Heart left ventricle (tissue), 16 donors: Measurements from ENCODE around the gene CD300LF. TPM values are rescaled to one million over a fixed set of nuclear protein-coding genes. Genes with fewer than 3 reads are reported as not detected.

ENCODE experiments used
- ATAC-seq, 4 donors: fragments of 200-7000 bp; cut with Tn5 transposase; one replicate each; pipeline ENCODE4 v1.9.1; 2020 to 2022; ENCODE audit warnings: moderate library complexity in 4 of 4, mild to moderate bottlenecking in 3 of 4, moderate number of reproducible peaks in 1 of 4
- DNase-seq, 5 donors: peaks; one replicate each; pipeline ENCODE4 v3.0.0-alpha.2; 2020
- H3K27ac ChIP-seq, 12 donors: fragments of 200-600 bp; sonication (generic) in 4 of 12; one replicate each; pipeline versions ENCODE4 v1.5.0 to v1.8.0; 2016 to 2022; ENCODE audit warnings: mild to moderate bottlenecking in 2 of 12
- H3K27me3 ChIP-seq, 9 donors: fragments of 200-600 bp; sonication (generic) in 2 of 9; one replicate each; pipeline versions ENCODE4 v1.5.1 to v1.8.0; 2016 to 2022; ENCODE audit warnings: mild to moderate bottlenecking in 3 of 9
- H3K36me3 ChIP-seq, 9 donors: fragments of 200-600 bp; sonication (generic) in 2 of 9; one replicate each; pipeline versions ENCODE4 v1.5.0 to v1.8.0; 2018 to 2022; ENCODE audit warnings: mild to moderate bottlenecking in 2 of 9
- H3K4me1 ChIP-seq, 12 donors: fragments of 200-600 bp; sonication (generic) in 4 of 12; one replicate each; pipeline versions ENCODE4 v1.5.0 to v1.8.0; 2016 to 2022; ENCODE audit warnings: mild to moderate bottlenecking in 3 of 12
- H3K4me3 ChIP-seq, 12 donors: fragments of 200-600 bp; sonication (generic) in 4 of 12; one replicate each; pipeline versions ENCODE4 v1.5.0 to v1.8.0; 2017 to 2022; ENCODE audit warnings: mild to moderate bottlenecking in 9 of 12, moderate library complexity in 4 of 12
- H3K9me3 ChIP-seq, 12 donors: fragments of 200-600 bp; sonication (generic) in 4 of 12; one replicate each; pipeline versions ENCODE4 v1.5.0 to v1.8.0; 2016 to 2022; ENCODE audit warnings: mild to moderate bottlenecking in 1 of 12
- POLR2A ChIP-seq, 2 donors: fragments of 450-650 bp; IDR thresholded peaks; one replicate each; pipeline ENCODE4 v1.6.1; 2017; ENCODE audit warnings: antibody characterized with exemption in 2 of 2, mild to moderate bottlenecking in 2 of 2, moderate library complexity in 2 of 2
- whole genome bisulfite sequencing, 4 donors: extraction: QIAGEN DNeasy Blood & Tissue Kit in 2 of 4; methylation state at CpG; one replicate each; pipeline versions ENCODE4 v1.1.5 to v1.1.7; 2013 to 2018; 5-methylcytosine and 5-hydroxymethylcytosine counted together
- intact Hi-C, 10 donors: fragments of 100-400 bp; cut with DNase I; formaldehyde crosslinking; loops; one replicate each; pipeline versions ENCODE4 v1.11.1 to v1.14.2; 2022
- polyA plus RNA-seq, 2 donors: library from polyadenylated mRNA; stranded (reverse); fragments of 200-250 nt; gene quantifications; one replicate each; pipeline ENCODE4 v1.2.3, GENCODE V29; 2013
- total RNA-seq, 9 donors: library from RNA; depleted of rRNA in 2 of 9; stranded (reverse); fragments of >200 nt in 2 of 9; fragmentation: NEBNext Ultra II Directional in 3 of 9; extraction: Animal tissue kit (Norgen Biotek cat#: 25700) in 3 of 9; gene quantifications; one replicate each; pipeline versions ENCODE4 v1.1.0 to v1.2.4, GENCODE V29; 2016 to 2023
- TF ChIP-seq, protein P1 (sequence below), 12 donors: fragments of 200-600 bp; sonication (generic) in 4 of 12; IDR thresholded peaks; one replicate each; pipeline versions ENCODE4 v1.5.0 to v1.8.0; 2018 to 2022; ENCODE audit warnings: antibody characterized with exemption in 12 of 12, mild to moderate bottlenecking in 5 of 12
- donor health status: ischemic (EF 13 %, LVEDD 7.1; RV severe dilation, severe dysfunction).
- donor health status: healthy with polysubstance abuse.
- donor health status: DM: no; HTN: yes; CAD: no.
- donor health status: DM: no; HTN: no; CAD: no.
- donor health status: ischemic (EF 25% LVEDD 6.9; RV normal size, moderate dysfunction).
- donor health status: ischemic (EF 25% LVEDD 5.7; RV mildly dilated, moderate dysfunction).
- donor health status: healthy.
- donor health status: DM: yes; HTN: yes; CAD: no.
- donor health status: ischemic (EF 35%, LVEDD 5.7; RV mildly dilated, moderate dysfunction).
- donor health status: nonischemic (EF 11% LVEDD 7.7; RV severe dilation, severe dysfunction).
- donor health status: DM: yes; HTN: yes; CAD: no.
- donor health status: PGD.
- donor health status: ischemic (EF 29% LVEDD 5.4; RV normal size, mild dysfunction).
- donor health status: nonischemic (EF 23%, LVEDD 6.1; RV moderate dilation, normal function).

The CD300LF gene
- total and polyA plus RNA-seq, 11 donors = 0.15 to 7.0 (median 0.42) TPM; not detected in 2

DNA sequence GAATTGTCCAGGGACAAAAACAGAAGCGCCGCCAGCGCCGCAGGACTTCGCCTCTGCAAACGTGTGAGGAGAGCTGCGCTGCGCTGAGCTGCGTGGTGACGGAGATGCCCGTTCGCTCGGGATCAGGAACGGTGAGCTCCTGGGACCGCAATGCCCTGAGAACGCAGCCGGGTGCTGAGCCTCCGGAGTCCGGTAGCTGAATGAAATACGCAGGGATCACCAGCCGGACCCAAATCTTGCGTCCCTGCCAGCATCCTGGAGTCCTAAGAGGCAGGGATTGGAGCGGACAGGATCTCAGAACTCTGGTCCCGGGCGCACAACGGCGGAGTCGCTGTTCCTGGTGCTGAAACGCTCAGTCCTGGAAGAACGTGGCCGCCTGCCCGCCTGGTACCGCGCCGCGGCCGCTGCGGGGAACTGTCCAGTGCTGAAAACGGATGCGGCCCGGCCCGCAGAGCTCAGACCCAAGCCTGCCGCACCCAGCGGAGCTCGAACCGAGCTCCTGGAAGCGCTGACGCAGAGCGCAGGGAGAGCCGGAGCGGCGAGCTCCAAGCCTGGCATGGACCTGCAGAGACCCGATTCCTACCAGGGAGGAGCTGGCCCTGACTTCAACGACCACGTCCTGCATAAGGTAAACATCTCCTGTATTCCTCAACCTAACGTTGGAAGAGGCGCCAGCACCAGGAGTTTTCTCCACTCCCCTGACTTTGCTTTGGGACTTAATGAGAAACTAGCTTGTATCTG, 41.5 kb downstream of the CD300LF start:
- H3K9me3 ChIP-seq = peaks cover 0 to 9% (median 0%) of the 10 kb centered on the region in 12 donors
- no peak overlapping the region for H3K27ac ChIP-seq
- WGBS, 4 donors = 7 to 18% (median 9%) methylated on average over 20 to 57 of the region's 57 CpGs
- no peaks in the 10 kb centered on the region for H3K36me3 ChIP-seq
- peaks cover 0 to 3% (median 0%) of the 10 kb centered on the region in 12 donors for H3K4me1 ChIP-seq
- TF ChIP-seq, protein P1, sequence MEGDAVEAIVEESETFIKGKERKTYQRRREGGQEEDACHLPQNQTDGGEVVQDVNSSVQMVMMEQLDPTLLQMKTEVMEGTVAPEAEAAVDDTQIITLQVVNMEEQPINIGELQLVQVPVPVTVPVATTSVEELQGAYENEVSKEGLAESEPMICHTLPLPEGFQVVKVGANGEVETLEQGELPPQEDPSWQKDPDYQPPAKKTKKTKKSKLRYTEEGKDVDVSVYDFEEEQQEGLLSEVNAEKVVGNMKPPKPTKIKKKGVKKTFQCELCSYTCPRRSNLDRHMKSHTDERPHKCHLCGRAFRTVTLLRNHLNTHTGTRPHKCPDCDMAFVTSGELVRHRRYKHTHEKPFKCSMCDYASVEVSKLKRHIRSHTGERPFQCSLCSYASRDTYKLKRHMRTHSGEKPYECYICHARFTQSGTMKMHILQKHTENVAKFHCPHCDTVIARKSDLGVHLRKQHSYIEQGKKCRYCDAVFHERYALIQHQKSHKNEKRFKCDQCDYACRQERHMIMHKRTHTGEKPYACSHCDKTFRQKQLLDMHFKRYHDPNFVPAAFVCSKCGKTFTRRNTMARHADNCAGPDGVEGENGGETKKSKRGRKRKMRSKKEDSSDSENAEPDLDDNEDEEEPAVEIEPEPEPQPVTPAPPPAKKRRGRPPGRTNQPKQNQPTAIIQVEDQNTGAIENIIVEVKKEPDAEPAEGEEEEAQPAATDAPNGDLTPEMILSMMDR (IDR thresholded peaks at IDR 0.05) = peak in 1 of 12 donors; percentile 15
- TF ChIP-seq POLR2A (IDR thresholded peaks at IDR 0.05) = no peak
- H3K27me3 ChIP-seq = peaks cover 0 to 42% (median 0%) of the 10 kb centered on the region in 9 donors
- peak; percentile 75 to 91 (median 83) for DNase-seq
- peak; percentile 47 to 96 (median 95) for ATAC-seq
- no peak overlapping the region for H3K4me3 ChIP-seq
- intact Hi-C loops = no loop called here

DNA sequence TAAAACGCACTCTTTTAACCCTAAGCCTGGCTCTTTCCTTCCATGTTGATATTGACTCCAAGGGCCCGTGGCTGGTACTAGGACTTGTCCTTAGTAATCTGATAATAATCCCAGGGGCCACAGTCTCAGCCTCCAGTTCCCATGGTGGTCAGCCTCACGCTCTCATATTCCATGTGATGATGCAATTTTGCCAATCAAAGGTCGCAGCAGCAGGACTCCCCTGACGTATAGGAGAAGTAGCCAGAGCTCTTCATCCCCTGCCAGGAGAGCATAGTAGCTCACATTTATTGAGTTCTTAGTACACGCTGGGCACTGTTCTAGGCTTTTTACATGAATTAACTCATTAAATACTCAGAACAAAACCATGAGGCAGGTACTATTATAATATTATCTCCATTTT, 42.4 kb downstream of the CD300LF start:
- DNase-seq (no peak), ATAC-seq (no peak)
- Histone ChIP-seq H3K9me3 (peaks cover 0 to 9% (median 0%) of the 10 kb centered on the region in 12 donors), H3K4me1 (peaks cover 0 to 3% (median 0%) of the 10 kb centered on the region in 12 donors), H3K4me3 (no peak overlapping the region), H3K36me3 (no peaks in the 10 kb centered on the region), H3K27ac (no peak overlapping the region), H3K27me3 (peaks cover 0 to 37% (median 0%) of the 10 kb centered on the region in 9 donors)
- whole genome bisulfite sequencing, 4 donors = 73 to 85% (median 75%) methylated on average over 6 of the region's 6 CpGs
- no peak for TF ChIP-seq POLR2A (IDR thresholded peaks at IDR 0.05)
- TF ChIP-seq, protein P1 (IDR thresholded peaks at IDR 0.05) = no peak
- intact Hi-C loops = no loop called here

DNA sequence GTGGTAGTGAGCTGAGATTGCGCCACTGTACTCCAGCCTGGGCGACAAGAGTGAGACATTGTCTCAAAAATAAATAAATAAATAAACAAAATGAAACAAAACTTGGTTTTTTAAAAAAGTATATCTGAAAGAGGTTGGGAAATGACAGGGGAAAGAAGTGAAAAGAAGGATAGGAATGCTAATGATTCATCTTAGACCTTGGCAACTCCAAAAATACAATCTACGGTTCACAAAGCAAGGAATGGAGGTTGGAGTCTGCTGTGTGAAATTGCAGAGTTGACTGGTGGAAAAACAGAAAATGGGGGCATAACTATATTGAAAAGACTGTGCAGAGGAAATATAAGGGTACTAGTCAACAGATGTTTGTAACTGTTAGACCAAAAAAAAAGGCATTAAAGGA, 49.2 kb downstream of the CD300LF start:
- ATAC-seq (no peak), DNase-seq (no peak)
- Histone ChIP-seq H3K4me3 (no peak overlapping the region), H3K27ac (no peak overlapping the region), H3K9me3 (no peaks in the 10 kb centered on the region), H3K27me3 (peaks cover 0 to 67% (median 21%) of the 10 kb centered on the region in 9 donors), H3K36me3 (no peaks in the 10 kb centered on the region), H3K4me1 (no peaks in the 10 kb centered on the region)
- no peak for TF ChIP-seq POLR2A (IDR thresholded peaks at IDR 0.05)
- TF ChIP-seq, protein P1 (IDR thresholded peaks at IDR 0.05) = no peak
- WGBS, 4 donors = 79 to 92% (median 90%) methylated on average over 3 of the region's 3 CpGs
- intact Hi-C loops = no loop called here

DNA sequence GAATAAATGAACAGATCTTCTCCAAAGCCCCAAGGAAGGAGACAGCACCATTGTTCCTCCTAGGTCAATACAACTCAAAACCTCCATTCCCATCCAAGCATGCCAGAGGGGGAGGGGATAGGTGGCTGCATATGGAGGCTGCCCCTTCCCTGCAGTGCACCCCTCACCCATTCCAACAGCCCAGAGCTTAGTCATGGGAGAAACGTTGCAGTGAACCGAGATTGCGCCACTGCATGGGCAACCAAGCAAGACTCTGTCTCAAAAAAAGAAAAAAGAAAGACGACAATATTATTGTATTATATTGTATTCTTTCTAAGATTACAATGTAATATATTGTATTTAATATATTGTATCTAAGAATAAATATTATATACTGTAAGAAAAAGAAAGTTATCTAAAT, 52.8 kb downstream of the CD300LF start:
- Histone ChIP-seq H3K9me3 (no peaks in the 10 kb centered on the region), H3K36me3 (no peaks in the 10 kb centered on the region), H3K4me3 (no peak overlapping the region), H3K27me3 (peaks cover 0 to 78% (median 25%) of the 10 kb centered on the region in 9 donors), H3K27ac (no peak overlapping the region), H3K4me1 (peaks cover 0 to 3% (median 0%) of the 10 kb centered on the region in 12 donors)
- ATAC-seq (no peak), DNase-seq (no peak)
- TF ChIP-seq POLR2A (IDR thresholded peaks at IDR 0.05) = no peak
- TF ChIP-seq, protein P1 (IDR thresholded peaks at IDR 0.05) = no peak
- intact Hi-C loops = loop anchor here (5.0 to 10.0 kb wide), 5 partner anchors 77 to 207 kb away; partner anchors contain the start of gene RAB37 (in 7 of the 10)
- WGBS, 4 donors = 58 to 75% (median 69%) methylated on average over 4 of the region's 4 CpGs
